IPS-18a (cell line): Measurements from ENCODE around the gene SLC28A1.
"Not testable (repeated sequence)": the region's sequence is repeated elsewhere in the genome, so short reads cannot be mapped to it uniquely, and the experiment has no call there.

Experiments used
- H3K27ac ChIP-seq: one replicate; pipeline ENCODE4 v1.5.1; 2013; ENCODE audit warnings: low read length
- H3K27me3 ChIP-seq: one replicate; pipeline ENCODE4 v1.6.1; 2013; ENCODE audit warnings: mild to moderate bottlenecking, low read length; ENCODE audit not compliant: control insufficient read depth, insufficient read depth
- H3K36me3 ChIP-seq: one replicate; pipeline ENCODE4 v1.6.1; 2013; ENCODE audit warnings: low read depth, low read length; ENCODE audit not compliant: control insufficient read depth
- H3K4me1 ChIP-seq: one replicate; pipeline ENCODE4 v1.6.1; 2013; ENCODE audit warnings: low read depth, low read length; ENCODE audit not compliant: control insufficient read depth
- H3K4me3 ChIP-seq: one replicate; pipeline ENCODE4 v1.5.1; 2013; ENCODE audit warnings: low read length
- H3K9ac ChIP-seq: one replicate; pipeline ENCODE4 v1.6.1; 2013; ENCODE audit warnings: mild to moderate bottlenecking, low read length, moderate library complexity
- H3K9me3 ChIP-seq: one replicate; pipeline ENCODE4 v1.6.1; 2013; ENCODE audit warnings: low read depth, low read length; ENCODE audit not compliant: control insufficient read depth

Gene SLC28A1

GRCh38 chr15:84983294-84983693, 98.8 kb downstream of the SLC28A1 start:
- peaks cover 5% of the 10 kb centered on the region for H3K4me1 ChIP-seq
- no peaks in the 10 kb centered on the region for H3K9me3 ChIP-seq
- no peak overlapping the region for H3K9ac ChIP-seq
- H3K36me3 ChIP-seq, result no peaks in the 10 kb centered on the region
- peaks cover 59% of the 10 kb centered on the region for H3K27me3 ChIP-seq
- H3K27ac ChIP-seq, result no peak overlapping the region
- no peak overlapping the region for H3K4me3 ChIP-seq

DNA sequence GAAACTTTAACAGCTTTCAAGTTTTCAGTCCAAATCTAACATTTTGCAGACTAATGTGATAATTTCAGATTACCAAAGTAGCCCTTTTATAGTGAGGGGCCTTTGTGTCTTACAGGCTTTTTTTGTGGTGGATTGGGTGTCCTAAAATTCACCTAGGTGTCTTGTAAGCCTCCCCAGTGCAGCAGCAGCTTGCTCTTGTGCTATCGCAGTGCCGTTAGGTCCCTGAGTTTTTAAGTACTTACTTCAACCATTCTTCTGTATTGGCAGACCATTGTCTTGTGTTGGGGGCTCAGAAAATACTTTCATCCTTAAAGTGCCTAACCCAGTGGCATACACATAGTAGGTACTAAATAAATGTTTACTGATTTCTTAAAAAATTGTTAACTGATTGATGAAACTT, 99.2 kb downstream of the SLC28A1 start:
- H3K9me3 ChIP-seq, result no peaks in the 10 kb centered on the region
- no peak overlapping the region for H3K4me3 ChIP-seq
- H3K4me1 ChIP-seq, result peaks cover 5% of the 10 kb centered on the region
- no peaks in the 10 kb centered on the region for H3K36me3 ChIP-seq
- no peak overlapping the region for H3K27ac ChIP-seq
- H3K27me3 ChIP-seq, result peaks cover 55% of the 10 kb centered on the region
- no peak overlapping the region for H3K9ac ChIP-seq

DNA sequence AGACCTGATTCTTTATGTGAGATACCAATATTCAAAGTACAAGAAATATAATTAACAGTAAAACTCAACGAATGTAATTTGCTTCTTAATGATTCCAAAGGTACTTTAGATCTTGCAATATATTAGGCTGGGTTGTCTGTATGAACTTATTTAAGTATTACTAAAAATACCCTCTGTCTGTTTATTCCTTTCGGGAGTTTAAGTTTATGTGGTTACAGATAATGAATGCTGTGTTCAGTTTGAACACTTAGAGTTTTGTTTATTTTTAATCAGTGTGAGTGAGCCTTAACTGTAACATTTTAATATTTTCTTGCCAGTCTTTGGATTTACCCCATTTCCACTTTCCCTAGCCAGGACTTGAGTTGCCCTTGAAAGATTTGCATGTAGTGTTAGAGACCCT, 100.7 kb downstream of the SLC28A1 start:
- no peak overlapping the region for H3K27ac ChIP-seq
- H3K9ac ChIP-seq, result no peak overlapping the region
- H3K36me3 ChIP-seq, result no peaks in the 10 kb centered on the region
- H3K27me3 ChIP-seq, result peaks cover 40% of the 10 kb centered on the region
- H3K4me1 ChIP-seq, result peaks cover 5% of the 10 kb centered on the region
- H3K9me3 ChIP-seq, result no peaks in the 10 kb centered on the region
- no peak overlapping the region for H3K4me3 ChIP-seq

- not testable (repeated sequence) for H3K36me3 ChIP-seq, H3K4me1 ChIP-seq, H3K9me3 ChIP-seq, H3K27ac ChIP-seq, H3K9ac ChIP-seq, H3K4me3 ChIP-seq
- H3K27me3 ChIP-seq, result peaks cover 28% of the 10 kb centered on the region
Observed at GRCh38 chr15:84987351-84987750, 102.9 kb downstream of the SLC28A1 start.

GRCh38 chr15:84987949-84988624, 103.6 kb downstream of the SLC28A1 start:
- H3K9ac ChIP-seq, result no peak overlapping the region
- H3K4me3 ChIP-seq, result no peak overlapping the region
- H3K36me3 ChIP-seq, result no peaks in the 10 kb centered on the region
- H3K27me3 ChIP-seq, result peaks cover 21% of the 10 kb centered on the region
- no peaks in the 10 kb centered on the region for H3K9me3 ChIP-seq
- H3K4me1 ChIP-seq, result no peaks in the 10 kb centered on the region
- H3K27ac ChIP-seq, result no peak overlapping the region

- no peak overlapping the region for H3K9ac ChIP-seq
- H3K9me3 ChIP-seq, result no peaks in the 10 kb centered on the region
- H3K27me3 ChIP-seq, result peaks cover 11% of the 10 kb centered on the region
- no peak overlapping the region for H3K27ac ChIP-seq
- H3K36me3 ChIP-seq, result no peaks in the 10 kb centered on the region
- H3K4me1 ChIP-seq, result no peaks in the 10 kb centered on the region
- no peak overlapping the region for H3K4me3 ChIP-seq
Observed at GRCh38 chr15:84988909-84989644, 104.6 kb downstream of the SLC28A1 start.

- Histone ChIP-seq H3K27me3 (no peaks in the 10 kb centered on the region), H3K4me3 (no peak overlapping the region), H3K9me3 (no peaks in the 10 kb centered on the region), H3K9ac (no peak overlapping the region), H3K4me1 (no peaks in the 10 kb centered on the region), H3K27ac (no peak overlapping the region), H3K36me3 (no peaks in the 10 kb centered on the region)
Observed at GRCh38 chr15:84990507-84990906, 106.0 kb downstream of the SLC28A1 start.

DNA sequence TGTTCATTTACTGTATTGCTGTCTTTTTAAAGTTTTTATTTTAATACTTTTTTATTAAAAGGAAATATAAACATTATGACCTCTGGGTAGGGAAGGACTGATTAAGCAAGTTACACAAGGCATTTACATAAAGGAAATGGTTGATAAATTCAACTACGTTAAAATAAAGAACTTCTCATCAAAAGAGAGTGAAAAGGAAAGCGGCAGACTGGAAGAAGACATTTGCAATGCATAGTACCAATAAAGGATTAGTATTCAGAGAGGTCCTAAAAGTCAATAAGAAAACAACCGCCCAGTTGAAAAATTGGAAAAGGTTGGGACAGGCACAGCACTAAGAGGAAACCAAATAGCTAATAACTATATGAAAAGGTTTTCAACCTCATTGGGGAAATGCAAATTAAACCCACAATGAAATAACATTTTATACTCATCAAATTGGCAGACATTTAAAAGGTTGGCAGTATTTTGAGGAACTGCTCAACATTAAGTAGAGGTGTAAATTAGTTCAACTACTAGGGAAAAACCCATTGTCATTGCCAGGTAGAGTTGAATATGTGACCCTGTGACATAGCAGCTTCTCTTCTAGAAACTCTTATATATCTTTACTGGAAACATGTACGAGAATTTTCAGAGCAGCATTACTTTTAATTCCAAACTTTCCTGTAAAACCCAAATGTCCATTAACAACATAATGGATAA, 106.7 kb downstream of the SLC28A1 start:
- H3K4me3 ChIP-seq, result no peak overlapping the region
- H3K27ac ChIP-seq, result no peak overlapping the region

GRCh38 chr15:84992157-84992944, 107.9 kb downstream of the SLC28A1 start:
- Histone ChIP-seq H3K27ac (no peak overlapping the region), H3K36me3 (no peaks in the 10 kb centered on the region), H3K27me3 (no peaks in the 10 kb centered on the region), H3K9ac (no peak overlapping the region), H3K9me3 (no peaks in the 10 kb centered on the region), H3K4me1 (no peaks in the 10 kb centered on the region), H3K4me3 (no peak overlapping the region)

More for the DNA sequence above, 106.7 kb downstream of the SLC28A1 start:
- Histone ChIP-seq H3K27me3 (no peaks in the 10 kb centered on the region), H3K9me3 (no peaks in the 10 kb centered on the region), H3K36me3 (no peaks in the 10 kb centered on the region), H3K9ac (no peak overlapping the region), H3K4me1 (no peaks in the 10 kb centered on the region)
